ENCODE data around the gene PSD4. TPM values are rescaled to one million over a fixed set of nuclear protein-coding genes. Genes with fewer than 3 reads are reported as not detected.

Gene PSD4
- polyA plus RNA-seq, 5 donors: 13.1 to 20.9 (median 19.2) TPM

- no peak for DNase-seq
These were observed 7.6 kb upstream of the PSD4 start for GRCh38 chr2:113166187-113166645.

GRCh38 chr2:113167115-113167932 lies 6.4 kb upstream of the PSD4 start:
- no peak for DNase-seq

GRCh38 chr2:113167962-113168340 lies 5.8 kb upstream of the PSD4 start:
- no peak for DNase-seq

GRCh38 chr2:113169002-113169530 lies 4.7 kb upstream of the PSD4 start:
- no peak for DNase-seq

GRCh38 chr2:113169586-113169985 lies 4.2 kb upstream of the PSD4 start:
- no peak for DNase-seq

GRCh38 chr2:113171334-113172075 lies 2.3 kb upstream of the PSD4 start:
- DNase-seq: no peak

- DNase-seq: no peak
These were observed 840 bp upstream of the PSD4 start for GRCh38 chr2:113172721-113173541.

GRCh38 chr2:113174376-113174750 lies 592 bp downstream of the PSD4 start:
- DNase-seq: no peak

- DNase-seq: no peak
These were observed 1.4 kb downstream of the PSD4 start for GRCh38 chr2:113175042-113175628.

- DNase-seq: no peak
These were observed 2.2 kb downstream of the PSD4 start for GRCh38 chr2:113175736-113176695.

- no peak for DNase-seq
These were observed 3.1 kb downstream of the PSD4 start for GRCh38 chr2:113176696-113177355.

- no peak for DNase-seq
These were observed 4.4 kb downstream of the PSD4 start for GRCh38 chr2:113178069-113178746.

GRCh38 chr2:113178891-113179290 lies 5.1 kb downstream of the PSD4 start:
- no peak for DNase-seq

GRCh38 chr2:113179446-113180045 lies 5.8 kb downstream of the PSD4 start:
- no peak for DNase-seq

GRCh38 chr2:113180131-113180946 lies 6.6 kb downstream of the PSD4 start:
- no peak for DNase-seq

GRCh38 chr2:113181258-113182051 lies 7.7 kb downstream of the PSD4 start:
- no peak for DNase-seq

Data from right lung (tissue), 5 donors.